HG03045 (cell line): ENCODE data around the gene MBNL1.

Experiments used
- ATAC-seq: cut with Tn5 transposase; IDR thresholded peaks from one replicate; pipeline ENCODE4 v1.9.1; 2021; ENCODE audit warnings: mild to moderate bottlenecking, moderate library complexity; ENCODE audit not compliant: unreplicated experiment

MBNL1 gene

GRCh38 chr3:152271501-152272236 lies 2.9 kb downstream of the MBNL1 start:
- ATAC-seq, result no peak

DNA sequence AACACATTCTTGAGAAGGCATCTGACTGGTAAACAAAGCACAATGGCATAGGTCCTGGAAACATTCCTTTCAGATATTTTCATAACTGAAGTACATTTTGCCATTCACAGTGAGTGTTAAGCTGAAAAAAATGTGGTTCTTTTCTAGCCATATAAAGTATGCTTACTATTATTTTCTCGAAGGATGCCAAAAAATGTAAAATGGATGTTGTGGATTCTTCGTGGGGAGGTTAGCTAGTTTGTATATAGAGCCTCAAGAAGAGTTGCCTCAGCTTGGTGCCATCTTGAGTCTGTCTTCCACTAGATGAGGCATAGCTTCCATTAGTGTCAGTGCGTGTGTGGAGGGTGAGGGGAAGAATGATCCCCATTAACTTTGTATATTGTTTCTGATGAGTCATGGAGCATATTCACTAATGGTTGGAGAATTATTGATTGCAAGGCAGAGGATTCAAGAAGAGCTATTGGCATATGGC lies 4.1 kb downstream of the MBNL1 start:
- no peak for ATAC-seq

GRCh38 chr3:152276681-152277080 lies 8.0 kb downstream of the MBNL1 start:
- ATAC-seq, result no peak

- ATAC-seq, result no peak
These were observed 8.5 kb downstream of the MBNL1 start for GRCh38 chr3:152277198-152277597.

GRCh38 chr3:152278756-152279427 lies 10.2 kb downstream of the MBNL1 start:
- no peak for ATAC-seq

- ATAC-seq, result no peak
These were observed 10.8 kb downstream of the MBNL1 start for GRCh38 chr3:152279479-152279878.

DNA sequence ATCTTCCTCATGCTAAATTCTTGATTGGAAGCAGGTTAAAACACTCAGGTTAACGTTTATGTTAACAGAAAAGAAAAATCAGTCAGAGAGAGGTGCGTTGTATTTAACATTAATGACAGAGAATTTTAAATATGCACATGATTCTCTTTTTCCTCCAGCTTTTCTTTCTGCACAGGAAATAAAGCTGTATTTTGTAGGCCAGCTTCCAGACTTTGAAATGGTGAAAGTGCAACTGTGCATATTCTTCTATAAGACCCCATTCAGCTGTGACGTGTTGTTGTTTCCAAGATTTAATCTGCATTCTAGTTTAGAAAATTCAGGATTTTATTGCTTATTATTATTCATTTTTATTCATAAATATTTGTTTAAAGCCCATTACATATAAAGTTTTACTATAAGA lies 11.8 kb downstream of the MBNL1 start:
- ATAC-seq, result no peak

DNA sequence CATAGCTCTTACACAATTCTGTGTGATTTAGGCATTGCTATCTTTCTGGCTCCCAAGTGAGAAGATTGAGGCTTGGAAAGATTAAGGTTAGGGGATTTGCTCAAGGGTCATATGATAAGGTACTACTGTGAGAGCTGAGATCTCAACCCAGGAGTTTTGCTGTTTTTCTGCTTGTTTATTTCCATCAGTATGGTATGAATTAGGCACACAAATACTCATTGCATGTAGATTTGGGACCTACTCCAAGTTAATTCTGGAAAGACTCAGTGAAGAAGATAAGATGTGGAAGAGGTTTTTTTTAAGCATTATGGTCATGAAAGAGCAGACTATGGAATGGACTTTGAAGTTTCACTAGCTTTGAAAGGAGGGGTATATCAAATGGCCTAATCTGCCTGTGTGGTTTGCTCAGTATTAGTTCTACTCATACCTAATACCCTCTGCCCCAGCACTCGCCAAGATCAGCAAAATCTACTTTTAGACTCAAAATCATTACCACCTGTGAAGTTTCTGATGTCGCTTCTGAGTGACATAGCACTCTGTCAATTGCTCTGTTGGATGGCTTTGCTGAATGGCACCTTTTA lies 12.5 kb downstream of the MBNL1 start:
- ATAC-seq, result peak; percentile 67

- no peak for ATAC-seq
These were observed 14.1 kb downstream of the MBNL1 start for GRCh38 chr3:152282813-152283212.

- peak; percentile 40 for ATAC-seq
These were observed 15.0 kb downstream of the MBNL1 start for GRCh38 chr3:152283492-152284381.

DNA sequence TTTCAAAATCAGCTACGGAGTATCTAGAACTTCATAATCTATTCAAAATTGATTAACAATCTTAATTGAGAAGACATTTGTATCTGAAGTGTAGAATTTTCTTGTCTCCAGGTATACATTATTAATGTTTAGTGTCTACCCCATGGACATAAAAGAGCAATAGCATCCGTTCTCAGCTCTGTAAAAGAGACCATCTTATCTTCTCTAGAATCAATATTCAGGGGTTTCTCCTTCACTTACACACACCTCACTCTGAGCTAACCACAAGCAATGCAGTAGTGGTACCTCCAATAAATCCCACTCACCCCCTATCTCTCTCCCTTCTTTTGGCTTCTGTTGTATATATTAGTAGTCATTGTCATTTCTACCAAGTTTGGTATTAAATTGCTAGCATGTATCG lies 16.2 kb downstream of the MBNL1 start:
- no peak for ATAC-seq

DNA sequence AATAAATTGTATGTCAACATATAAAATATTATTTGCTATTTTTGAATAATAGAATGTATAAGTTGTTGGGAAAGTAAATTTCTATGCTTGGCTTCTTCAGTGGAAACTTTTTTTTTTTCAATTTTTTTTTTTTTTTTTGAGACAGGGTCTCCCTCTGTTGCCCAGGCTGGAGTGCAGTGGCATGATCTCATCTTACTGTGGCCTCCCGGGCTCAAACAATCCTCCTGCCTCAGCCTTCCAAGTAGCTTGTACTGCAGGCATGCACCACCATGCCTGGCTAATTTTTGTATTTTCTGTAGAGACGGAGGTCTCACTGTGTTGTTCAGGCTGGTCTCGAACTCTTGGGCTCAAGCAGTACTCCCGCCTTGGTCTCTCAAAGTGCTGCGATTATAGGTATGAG lies 16.8 kb downstream of the MBNL1 start:
- no peak for ATAC-seq

GRCh38 chr3:152287898-152288576 lies 19.3 kb downstream of the MBNL1 start:
- no peak for ATAC-seq

GRCh38 chr3:152288681-152289080 lies 20.0 kb downstream of the MBNL1 start:
- ATAC-seq, result no peak

- no peak for ATAC-seq
These were observed 21.0 kb downstream of the MBNL1 start for GRCh38 chr3:152289708-152290107.

- ATAC-seq, result no peak
These were observed 21.6 kb downstream of the MBNL1 start for GRCh38 chr3:152290374-152290773.

DNA sequence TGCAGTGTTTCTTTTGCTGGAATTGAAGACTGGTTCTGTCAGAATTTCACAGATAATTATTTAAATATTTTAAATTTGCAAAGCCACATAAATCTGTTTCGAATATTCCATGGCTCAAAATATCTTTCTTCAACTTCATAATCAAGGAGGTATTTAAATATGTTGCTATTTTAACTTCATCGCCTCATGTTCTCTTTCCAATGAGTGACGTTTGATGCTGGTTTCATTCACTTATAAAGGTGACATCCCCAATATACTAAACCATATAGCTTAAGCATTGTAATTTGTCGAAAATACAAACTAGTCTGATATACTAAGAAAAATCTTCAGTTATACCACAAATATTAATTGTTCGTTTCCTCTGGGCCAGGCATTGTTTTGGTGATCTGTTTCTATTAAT lies 22.5 kb downstream of the MBNL1 start:
- no peak for ATAC-seq

- ATAC-seq, result no peak
These were observed 22.9 kb downstream of the MBNL1 start for GRCh38 chr3:152291649-152292066.

- ATAC-seq, result no peak
These were observed 23.6 kb downstream of the MBNL1 start for GRCh38 chr3:152292366-152292765.

GRCh38 chr3:152293347-152294006 lies 24.7 kb downstream of the MBNL1 start:
- ATAC-seq, result no peak
